ENCODE results near the gene NFATC3. TPM values are rescaled to one million over a fixed set of nuclear protein-coding genes. Genes with fewer than 3 reads are reported as not detected.

The NFATC3 gene
- total RNA-seq, 2 experiments from 2014 or later: 84.8 to 94.4 TPM

GRCh38 chr16:68136515-68136914 lies 51.3 kb downstream of the NFATC3 start:
- ATAC-seq (ENCODE audit: poor library complexity) (no peak), DNase-seq (no peak)
- H3K27me3 ChIP-seq (ENCODE audit: control insufficient read depth in 1 of 2, insufficient read depth in 2 of 2, low read length in 2 of 2): no peaks in the 10 kb centered on the region
- H3K9me3 ChIP-seq (ENCODE audit: control insufficient read depth in 1 of 2, insufficient read depth in 1 of 2, low read length in 2 of 2): no peaks in the 10 kb centered on the region
- peaks cover 9% of the 10 kb centered on the region for H3K4me1 ChIP-seq (ENCODE audit: insufficient read depth, low read length)
- intact Hi-C loops (cut with DNase I, micrococcal nuclease): loop anchor here in 1 of 2 experiments (5.0 kb wide), 1 partner anchor 41 kb away; no protein-coding TSS in a partner anchor
- ChIA-PET CTCF (interaction anchor here (1.2 kb wide), 1 partner anchor 96 kb away, joined by 3 read pairs; no protein-coding TSS in a partner anchor), POLR2A (interaction anchor here (1.0 kb wide), 1 partner anchor 51 kb away, joined by 3 read pairs; no protein-coding TSS in a partner anchor)
- TF ChIP-seq CTCF (IDR thresholded peaks at IDR 0.05): no peak
- Mint-ChIP-seq H3K27ac (peak overlapping the region; percentile 42), H3K27me3 (no peaks in the 10 kb centered on the region), H3K9me3 (no peaks in the 10 kb centered on the region), H3K4me1 (ENCODE audit: low read depth) (peaks cover 51% of the 10 kb centered on the region), H3K4me3 (no peak overlapping the region), H3K36me3 (ENCODE audit: low read depth) (peaks cover 66% of the 10 kb centered on the region)
- H3K36me3 ChIP-seq (ENCODE audit: insufficient read depth, low read length): peaks cover 37% of the 10 kb centered on the region
- no peak overlapping the region for H3K4me3 ChIP-seq (ENCODE audit: low read length)
- no peak overlapping the region for H3K27ac ChIP-seq (ENCODE audit: low read depth in 1 of 2, low read length in 2 of 2)

GRCh38 chr16:68144008-68144407 lies 58.8 kb downstream of the NFATC3 start:
- TF ChIP-seq CTCF (IDR thresholded peaks at IDR 0.05): no peak
- Histone ChIP-seq H3K4me3 (ENCODE audit: low read length) (no peak overlapping the region), H3K36me3 (ENCODE audit: insufficient read depth, low read length) (peaks cover 34% of the 10 kb centered on the region), H3K9me3 (ENCODE audit: control insufficient read depth in 1 of 2, insufficient read depth in 1 of 2, low read length in 2 of 2) (no peaks in the 10 kb centered on the region), H3K4me1 (ENCODE audit: insufficient read depth, low read length) (peaks cover 14% of the 10 kb centered on the region), H3K27ac (ENCODE audit: low read depth in 1 of 2, low read length in 2 of 2) (peak overlapping the region in 1 of 2 donors; percentile 13), H3K27me3 (ENCODE audit: control insufficient read depth in 1 of 2, insufficient read depth in 2 of 2, low read length in 2 of 2) (no peaks in the 10 kb centered on the region)
- ChIA-PET CTCF (interaction anchor here (0.5 to 1.6 kb wide), 3 partner anchors 50 to 327 kb away, joined by 3 to 5 read pairs (median 4); no protein-coding TSS in a partner anchor), POLR2A (no interaction called here)
- Mint-ChIP-seq H3K27me3 (no peaks in the 10 kb centered on the region), H3K9me3 (no peaks in the 10 kb centered on the region), H3K4me1 (ENCODE audit: low read depth) (peaks cover 65% of the 10 kb centered on the region), H3K4me3 (no peak overlapping the region), H3K36me3 (ENCODE audit: low read depth) (peaks cover 53% of the 10 kb centered on the region), H3K27ac (peak overlapping the region; percentile 58)
- DNase-seq (no peak), ATAC-seq (ENCODE audit: poor library complexity) (no peak)
- intact Hi-C loops (cut with DNase I, micrococcal nuclease): no loop called here

GRCh38 chr16:68146585-68146984 lies 61.4 kb downstream of the NFATC3 start:
- Histone ChIP-seq H3K4me3 (ENCODE audit: low read length) (no peak overlapping the region), H3K36me3 (ENCODE audit: insufficient read depth, low read length) (peaks cover 23% of the 10 kb centered on the region), H3K27me3 (ENCODE audit: control insufficient read depth in 1 of 2, insufficient read depth in 2 of 2, low read length in 2 of 2) (no peaks in the 10 kb centered on the region), H3K4me1 (ENCODE audit: insufficient read depth, low read length) (peaks cover 10% of the 10 kb centered on the region), H3K9me3 (ENCODE audit: control insufficient read depth in 1 of 2, insufficient read depth in 1 of 2, low read length in 2 of 2) (no peaks in the 10 kb centered on the region), H3K27ac (ENCODE audit: low read depth in 1 of 2, low read length in 2 of 2) (no peak overlapping the region)
- intact Hi-C loops (cut with DNase I, micrococcal nuclease): no loop called here
- POLR2A ChIA-PET: interaction anchor here (0.5 kb wide), 1 partner anchor 65 kb away, joined by 3 read pairs; no protein-coding TSS in a partner anchor
- no peaks in the 10 kb centered on the region for H3K27me3 Mint-ChIP-seq
- DNase-seq (peak in 2 of 14 experiments; percentile 9 to 23), ATAC-seq (ENCODE audit: poor library complexity) (no peak)
- H3K4me1 Mint-ChIP-seq (ENCODE audit: low read depth): peaks cover 59% of the 10 kb centered on the region
- H3K36me3 Mint-ChIP-seq (ENCODE audit: low read depth): peaks cover 48% of the 10 kb centered on the region
- no peaks in the 10 kb centered on the region for H3K9me3 Mint-ChIP-seq
- TF ChIP-seq CTCF (IDR thresholded peaks at IDR 0.05): no peak
- peak overlapping the region; percentile 43 for H3K27ac Mint-ChIP-seq
- CTCF ChIA-PET: interaction anchor here (2.8 kb wide), 1 partner anchor 53 kb away, joined by 6 read pairs; no protein-coding TSS in a partner anchor
- no peak overlapping the region for H3K4me3 Mint-ChIP-seq
